Glomerular visceral epithelial cell (primary cell): ENCODE measurements around the gene CDC23.
"Not testable (repeated sequence)": the region's sequence is repeated elsewhere in the genome, so short reads cannot be mapped to it uniquely, and the experiment has no call there.

Experiments
- DNase-seq: peaks from one replicate; pipeline ENCODE4 v3.0.0-alpha.2; 2016; ENCODE audit errors: extremely low spot score

Gene CDC23

DNA sequence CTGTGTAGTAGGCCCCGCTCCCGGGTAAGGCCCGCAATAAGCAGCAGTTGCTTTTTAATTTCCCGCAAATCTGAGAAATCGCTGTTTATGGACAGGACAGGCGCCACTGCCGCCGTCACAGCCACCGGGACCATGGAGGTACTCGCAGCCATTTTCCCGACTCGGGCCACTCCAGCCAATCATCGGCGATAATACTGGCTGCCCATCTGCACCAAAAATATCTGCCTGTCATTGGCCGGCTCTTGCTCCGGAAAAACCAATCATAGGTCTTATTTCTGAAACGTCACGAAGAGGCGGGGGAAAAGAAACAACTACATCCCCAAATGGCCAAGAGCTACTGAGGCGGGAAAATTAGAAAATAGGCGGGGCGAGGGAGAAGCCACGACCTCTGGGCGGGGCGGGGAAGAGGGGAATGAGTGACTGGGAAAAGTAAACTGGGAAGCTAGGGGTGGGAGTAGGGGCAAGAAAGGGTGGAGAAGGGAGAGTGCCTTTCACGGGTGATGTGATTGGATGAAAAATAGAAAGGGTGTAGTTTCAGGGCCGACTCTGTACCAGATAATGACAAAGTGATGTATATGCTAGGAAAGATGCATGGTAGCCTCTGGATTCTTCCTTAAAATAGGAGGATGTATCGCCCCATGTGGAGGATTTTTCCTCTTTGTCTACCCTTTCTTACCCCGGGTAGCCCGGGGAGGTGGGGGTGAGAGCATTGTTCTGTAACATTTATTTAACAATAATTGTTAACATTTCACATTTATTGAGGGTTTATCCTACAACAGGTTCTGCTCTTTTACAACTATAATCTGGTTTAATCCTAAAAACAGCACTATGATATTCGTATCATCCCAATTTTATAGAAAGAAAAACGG is at the start of gene CDC23:
Gene CDC23 (minus strand): TSS at position 163 of the 869 bp plus-strand sequence. CDS start 11 bp downstream, at position 152.
- DNase-seq: peak; percentile 99

DNA sequence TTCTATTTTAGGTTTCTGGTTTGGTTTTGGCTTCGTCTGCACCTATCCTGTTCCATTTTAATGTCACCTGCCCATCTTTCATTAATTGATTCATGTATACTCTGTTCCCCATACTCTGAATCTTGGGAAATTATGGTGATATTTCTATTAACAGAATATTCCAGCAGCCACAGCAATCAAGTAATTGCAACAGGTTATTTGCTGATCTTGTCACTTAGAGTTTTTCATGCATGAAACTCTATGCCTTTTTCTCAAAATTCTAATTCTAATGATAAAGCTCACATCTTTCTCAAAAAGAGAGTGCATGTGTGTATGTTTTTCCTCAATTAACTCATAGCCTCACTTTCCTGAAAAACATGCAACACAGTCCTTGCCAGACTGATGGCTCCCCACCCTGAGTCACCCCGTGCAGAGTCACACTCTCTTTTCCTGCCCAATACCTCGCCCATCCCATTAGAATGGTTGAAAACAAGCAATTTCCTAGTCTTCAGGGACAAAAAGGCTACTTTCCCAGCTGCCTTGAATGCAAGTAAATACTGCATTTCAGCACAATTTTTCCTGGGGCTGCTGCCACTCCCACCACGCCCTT is 45.7 kb upstream of the CDC23 start:
- no peak for DNase-seq

DNA sequence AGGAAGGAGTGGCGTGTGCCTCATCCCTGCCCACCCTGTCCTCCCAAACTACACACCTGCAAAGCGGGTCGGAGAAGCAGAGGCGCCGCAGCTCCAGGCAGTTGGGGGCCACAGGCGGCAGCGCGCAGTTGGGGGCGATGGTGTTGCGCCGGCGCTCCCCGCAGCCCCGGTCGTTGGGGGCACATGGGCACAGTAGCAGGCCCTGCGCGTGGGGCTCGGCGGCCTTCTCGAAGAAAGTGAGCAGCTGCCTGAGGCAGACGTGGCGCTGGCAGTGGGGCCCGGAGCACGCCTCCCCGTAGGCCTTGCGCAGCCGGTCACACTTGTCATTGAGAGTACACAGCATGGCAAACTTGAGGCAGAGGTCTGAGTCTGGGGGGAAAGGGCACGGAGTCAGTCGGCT is 44.5 kb upstream of the CDC23 start:
- DNase-seq: no peak

DNA sequence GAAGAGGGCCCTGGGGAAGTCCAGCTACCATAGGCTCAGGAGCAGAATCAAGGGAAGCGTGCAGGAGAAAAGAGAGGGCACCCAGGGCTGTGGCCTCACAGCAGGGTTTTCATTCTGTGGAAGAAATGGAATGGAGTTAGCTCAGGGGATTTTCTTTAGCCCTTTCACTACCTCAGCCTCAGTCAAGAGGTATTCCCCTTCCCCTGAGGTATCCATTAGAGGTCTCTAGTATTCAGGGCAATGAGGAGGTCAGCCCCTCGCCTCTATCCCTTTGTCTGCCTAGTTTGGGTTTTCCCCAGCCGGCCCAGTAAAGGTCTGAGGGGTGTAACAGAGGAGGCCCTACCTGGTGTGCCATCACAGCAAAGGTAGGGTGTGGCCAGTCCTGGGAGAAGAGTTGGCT is 39.8 kb upstream of the CDC23 start:
- no peak for DNase-seq

GRCh38 chr5:138247800-138248199 is 34.7 kb upstream of the CDC23 start:
- not testable (repeated sequence) for DNase-seq

DNA sequence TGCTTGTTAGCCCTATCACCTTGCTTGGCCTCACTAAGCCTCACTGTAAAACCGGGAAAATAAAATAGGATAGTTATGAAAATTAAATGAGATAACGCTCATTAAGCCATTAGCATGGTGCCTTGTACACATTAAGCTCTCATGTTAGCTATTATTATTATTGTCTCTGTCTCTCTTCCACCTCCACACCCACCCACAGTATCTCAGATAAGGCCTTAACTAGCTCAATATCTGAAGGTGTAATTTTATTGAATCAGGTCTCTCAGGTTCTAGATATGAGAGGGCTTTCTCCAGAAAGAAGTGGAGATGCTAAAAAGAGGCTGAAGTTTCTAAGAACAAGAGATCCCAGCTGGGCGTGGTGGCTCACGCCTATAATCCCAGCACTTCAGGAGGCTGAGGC is 33.7 kb upstream of the CDC23 start:
- DNase-seq: no peak

- DNase-seq: no peak
Measured at GRCh38 chr5:138246334-138246733, 33.2 kb upstream of the CDC23 start.

DNA sequence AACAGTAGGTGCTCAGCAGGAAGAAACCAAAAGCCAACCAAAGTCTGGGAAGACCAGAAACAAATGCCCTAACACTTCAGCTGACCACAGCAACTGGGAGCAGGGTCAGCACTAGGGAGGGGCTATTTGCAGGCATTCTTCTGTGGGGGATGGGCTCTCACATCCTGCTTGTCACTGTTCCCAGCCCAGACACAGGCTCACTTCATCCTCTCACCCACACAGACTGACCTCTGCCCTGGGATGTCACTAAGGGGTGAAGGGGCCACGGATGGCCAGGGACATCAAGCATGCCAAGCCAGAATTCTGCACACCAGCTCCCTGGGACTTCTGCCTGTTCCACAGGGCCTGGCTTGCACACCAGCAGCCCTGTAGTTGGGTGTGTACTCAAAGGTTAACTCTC is 32.6 kb upstream of the CDC23 start:
- DNase-seq: no peak

DNA sequence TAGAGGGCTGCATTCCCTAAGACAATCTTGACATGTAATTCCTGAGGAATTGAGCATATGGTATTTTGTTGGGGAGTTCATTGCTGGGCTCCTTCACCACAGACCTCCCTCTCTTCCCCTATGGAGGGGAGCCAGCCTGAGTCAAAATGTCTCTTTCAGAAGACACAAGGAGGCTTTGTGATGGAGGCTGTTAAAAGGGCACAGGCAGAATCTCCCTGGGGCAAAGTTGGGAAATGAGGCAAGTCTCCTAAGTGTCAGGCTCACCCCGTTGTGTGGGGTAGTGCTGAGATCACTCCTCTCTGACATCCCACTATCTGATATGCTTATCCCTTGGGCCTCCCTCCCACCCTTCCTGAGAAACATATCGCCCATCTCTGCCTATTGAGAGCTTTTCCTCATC is 30.7 kb upstream of the CDC23 start:
- no peak for DNase-seq

- DNase-seq: peak; percentile 27
Measured at GRCh38 chr5:138241688-138242571, 28.8 kb upstream of the CDC23 start.

DNA sequence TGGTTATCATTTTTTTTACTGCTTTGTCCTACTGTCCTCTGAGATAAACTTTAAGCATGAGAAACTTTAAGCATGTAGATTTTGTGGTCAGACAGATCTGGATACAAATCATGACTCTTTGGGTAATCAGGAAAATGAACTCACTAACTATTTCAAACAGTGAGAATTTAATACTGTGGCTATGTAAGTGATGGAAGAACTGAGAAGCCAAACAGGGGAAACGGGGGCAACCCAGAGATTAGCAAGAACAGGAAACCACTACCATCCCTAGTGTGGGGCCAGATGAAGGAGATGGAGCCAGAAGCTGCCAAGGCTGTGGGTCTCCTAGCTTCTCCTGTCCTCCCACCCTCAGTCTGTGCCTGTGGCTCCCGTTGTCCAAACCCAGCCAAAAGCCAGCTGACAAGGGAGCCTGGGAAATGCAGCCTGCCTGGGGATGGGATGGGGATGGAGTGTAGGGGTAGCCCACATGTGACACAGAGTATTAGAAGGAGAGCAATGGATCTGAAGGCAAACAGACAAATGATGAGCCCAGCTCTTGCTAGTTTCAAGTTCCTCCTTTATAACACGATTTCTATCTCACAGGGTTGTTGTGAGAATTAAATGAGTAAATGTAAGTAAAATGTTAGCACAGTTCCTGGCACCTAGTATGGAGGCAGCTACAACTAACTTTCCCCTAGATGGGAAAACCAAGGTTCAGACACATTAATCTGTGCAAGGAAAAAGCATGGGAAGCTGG is 27.7 kb upstream of the CDC23 start:
- DNase-seq: no peak

DNA sequence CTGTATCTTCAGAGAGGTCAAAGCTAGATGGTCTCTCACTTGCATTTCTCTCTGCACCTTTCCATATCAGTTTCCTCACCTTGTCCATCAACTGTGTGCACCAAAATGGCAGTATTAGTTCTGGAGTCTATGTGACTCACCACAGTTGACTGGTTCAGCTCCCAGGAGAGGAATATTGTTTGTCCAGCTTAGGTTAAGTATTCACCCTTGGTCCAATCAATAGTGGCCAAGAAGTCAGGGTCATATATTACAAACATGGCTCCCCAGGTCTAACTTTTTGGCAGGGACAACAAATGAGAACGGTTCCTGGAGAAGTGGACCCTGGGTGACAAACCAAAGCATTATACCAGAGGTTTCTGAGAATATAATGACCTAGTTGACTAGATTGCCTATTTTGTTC is 24.9 kb upstream of the CDC23 start:
- no peak for DNase-seq

DNA sequence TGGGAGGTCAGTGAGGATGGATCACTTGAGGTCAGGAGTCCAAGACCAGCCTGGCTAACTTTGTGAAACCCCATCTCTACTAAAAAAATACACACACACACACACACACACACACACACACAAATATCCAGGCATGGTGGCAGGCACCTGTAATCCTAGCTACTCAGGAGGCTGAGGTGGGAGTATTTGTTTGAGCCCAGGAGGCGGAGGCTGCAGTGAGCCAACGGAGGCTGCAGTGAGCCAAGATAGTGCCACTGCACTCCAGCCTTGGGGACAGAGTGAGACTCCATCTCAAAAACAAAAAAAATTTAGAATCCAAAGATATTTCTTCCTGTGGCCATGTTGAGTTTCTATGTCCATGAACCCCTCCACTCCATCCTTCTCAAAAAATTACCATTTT is 21.5 kb upstream of the CDC23 start:
- no peak for DNase-seq

DNA sequence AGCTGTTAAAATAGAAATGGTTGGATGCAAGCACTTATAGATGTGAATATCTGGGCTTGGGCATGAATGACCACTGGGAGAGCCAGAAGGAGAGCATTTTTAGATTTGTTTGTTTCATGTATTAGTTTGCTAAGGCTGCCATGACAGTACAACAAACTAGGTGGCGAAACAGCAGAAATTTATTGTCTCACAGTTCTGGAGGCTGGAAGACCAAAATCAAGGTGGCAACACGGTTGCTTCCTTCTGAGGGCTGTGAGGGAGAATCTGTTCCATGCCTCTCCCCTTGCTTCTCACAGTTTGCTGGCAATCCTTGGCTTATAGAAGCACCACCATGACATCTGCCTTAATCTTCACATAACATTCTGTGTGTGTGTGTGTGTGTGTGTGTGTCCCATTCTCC is 20.2 kb upstream of the CDC23 start:
- DNase-seq: no peak

GRCh38 chr5:138230981-138231589 is 18.0 kb upstream of the CDC23 start:
- peak; percentile 29 for DNase-seq

DNA sequence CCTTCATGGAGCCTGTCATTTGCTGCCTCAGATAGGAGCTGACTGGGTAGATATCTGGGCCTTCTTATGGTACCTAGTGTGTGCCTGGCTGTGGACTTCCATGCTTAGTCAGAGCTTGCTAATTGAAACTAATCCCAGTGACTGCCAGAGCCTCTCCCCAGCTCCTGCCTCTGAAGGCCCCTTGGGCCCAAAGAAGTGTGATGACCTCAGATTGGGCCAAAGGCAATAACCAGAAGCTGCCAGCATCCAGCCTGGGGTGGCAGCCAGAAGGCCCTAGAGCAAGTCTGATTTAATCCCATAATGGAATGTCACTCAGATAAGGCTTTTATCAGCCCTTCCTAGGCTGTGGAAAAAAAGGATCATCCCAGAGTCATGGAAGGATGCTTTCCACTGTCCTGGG is 17.1 kb upstream of the CDC23 start:
- no peak for DNase-seq

DNA sequence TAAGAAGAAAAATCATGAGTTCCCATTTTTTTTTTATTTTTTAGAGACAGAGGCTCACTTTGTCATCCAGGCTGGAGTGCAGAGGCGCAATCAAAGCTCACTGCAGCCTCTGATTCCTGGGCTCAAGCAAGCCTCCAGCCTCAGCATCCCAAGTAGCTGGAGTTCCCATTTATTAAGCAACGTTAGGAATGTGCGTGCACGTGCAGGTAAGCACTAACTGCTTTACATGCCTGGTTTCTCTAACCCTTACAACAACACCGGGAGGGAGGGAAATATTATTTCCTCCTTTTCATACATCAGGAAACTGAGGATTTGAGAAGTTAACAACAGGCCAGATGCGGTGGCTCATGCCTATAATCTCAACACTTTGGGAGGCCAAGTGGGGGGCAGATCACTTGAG is 16.3 kb upstream of the CDC23 start:
- DNase-seq: no peak

DNA sequence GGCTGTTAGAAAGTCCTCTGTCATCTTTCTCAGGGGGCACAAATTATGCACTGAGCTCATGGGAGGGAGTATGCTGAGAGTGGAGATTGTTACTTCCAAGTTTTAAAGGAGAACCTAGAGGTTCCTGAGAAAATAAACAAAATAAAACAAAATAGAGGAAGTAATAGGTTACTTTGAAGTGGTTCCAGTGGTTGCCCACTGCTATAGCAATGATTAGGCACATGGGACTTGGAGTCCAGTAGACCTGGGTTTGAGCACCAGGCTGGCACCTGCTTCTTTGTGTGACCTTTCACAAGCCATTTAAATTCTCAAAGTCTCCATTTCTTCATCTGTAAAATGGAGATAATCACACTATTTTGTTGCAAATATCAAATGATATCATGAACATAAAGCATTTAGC is 13.8 kb upstream of the CDC23 start:
- DNase-seq: no peak

GRCh38 chr5:138224712-138225111 is 11.6 kb upstream of the CDC23 start:
- no peak for DNase-seq

DNA sequence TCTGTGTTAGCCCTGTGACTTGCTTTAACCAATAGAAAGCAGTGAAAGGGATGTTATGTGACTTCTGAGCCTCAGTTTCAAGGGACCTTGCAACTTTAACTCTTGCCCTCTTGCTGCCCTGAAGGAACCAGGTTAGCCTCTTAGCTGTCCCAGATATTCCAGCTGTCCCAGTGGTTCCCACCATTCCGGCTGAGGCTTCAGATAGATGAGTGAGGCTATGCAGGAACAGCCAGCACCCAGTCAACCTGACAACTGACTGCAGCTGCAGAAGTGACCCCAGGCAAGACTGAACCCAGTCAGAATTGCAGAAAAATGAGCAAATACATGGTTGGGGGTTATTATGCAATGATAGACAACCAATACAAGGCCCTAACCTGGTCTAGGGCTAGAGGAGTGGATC is 10.4 kb upstream of the CDC23 start:
- no peak for DNase-seq

DNA sequence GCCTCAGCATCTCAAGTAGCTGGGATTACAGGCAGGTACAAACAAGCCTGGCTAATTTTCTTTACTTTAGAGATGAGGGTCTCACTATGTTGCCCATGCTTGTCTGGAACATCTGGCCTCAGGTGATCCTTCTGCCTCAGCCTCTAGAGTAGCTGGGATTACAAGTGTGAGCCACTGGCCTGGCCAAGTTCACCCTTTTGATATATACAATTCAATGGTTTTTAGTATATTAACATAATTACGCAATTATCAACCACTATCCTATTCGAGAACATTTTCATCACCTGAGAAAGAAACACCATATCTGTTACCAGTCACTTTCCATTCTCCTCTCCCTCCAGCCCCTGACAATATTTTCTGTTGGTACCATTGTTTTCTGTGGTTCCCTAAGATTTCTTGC is 3.7 kb upstream of the CDC23 start:
- no peak for DNase-seq

- DNase-seq: no peak
Measured at GRCh38 chr5:138212828-138213160, 329 bp downstream of the CDC23 start.
